ENCODE data around the gene TGM4. TPM values are rescaled to one million over a fixed set of nuclear protein-coding genes. Genes with fewer than 3 reads are reported as not detected.

TGM4 gene
- total and polyA plus RNA-seq, 3 donors from 2014 or later: 0.68 to 1.4 (median 1.1) TPM

DNA sequence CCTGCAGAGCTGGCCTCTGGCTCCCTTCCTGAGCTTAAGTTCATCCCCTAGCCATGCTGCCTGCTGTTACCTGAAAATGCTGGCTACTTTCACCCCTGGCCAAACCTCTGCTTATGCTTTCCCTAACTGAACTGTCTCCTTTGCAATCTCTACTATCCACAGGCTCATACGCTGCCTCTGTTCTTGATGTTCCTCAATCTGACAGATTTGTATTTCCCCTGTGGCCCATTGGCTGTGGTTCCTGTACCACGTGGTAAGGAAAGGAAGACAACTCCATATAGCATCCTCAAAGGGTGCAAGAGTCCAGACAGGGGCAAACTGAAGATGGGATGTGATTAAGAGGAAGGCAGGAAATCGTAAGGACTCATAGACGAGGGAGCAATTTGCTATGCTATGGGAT, 33.2 kb downstream of the TGM4 start:
- Histone ChIP-seq H3K9me3 (no peaks in the 10 kb centered on the region), H3K27me3 (no peaks in the 10 kb centered on the region), H3K36me3 (ENCODE audit: low read depth, missing control alignments) (no peaks in the 10 kb centered on the region), H3K4me3 (no peak overlapping the region), H3K4me1 (no peaks in the 10 kb centered on the region), H3K27ac (no peak overlapping the region)
- DNase-seq: no peak
- WGBS, 2 donors: 65 to 74% methylated on average over 4 of the region's 4 CpGs
- intact Hi-C loops (cut with DNase I; ENCODE audit: low total_unique reads): no loop called here
- TF ChIP-seq POLR2A (IDR thresholded peaks at IDR 0.05): no peak
- TF ChIP-seq, protein P1, sequence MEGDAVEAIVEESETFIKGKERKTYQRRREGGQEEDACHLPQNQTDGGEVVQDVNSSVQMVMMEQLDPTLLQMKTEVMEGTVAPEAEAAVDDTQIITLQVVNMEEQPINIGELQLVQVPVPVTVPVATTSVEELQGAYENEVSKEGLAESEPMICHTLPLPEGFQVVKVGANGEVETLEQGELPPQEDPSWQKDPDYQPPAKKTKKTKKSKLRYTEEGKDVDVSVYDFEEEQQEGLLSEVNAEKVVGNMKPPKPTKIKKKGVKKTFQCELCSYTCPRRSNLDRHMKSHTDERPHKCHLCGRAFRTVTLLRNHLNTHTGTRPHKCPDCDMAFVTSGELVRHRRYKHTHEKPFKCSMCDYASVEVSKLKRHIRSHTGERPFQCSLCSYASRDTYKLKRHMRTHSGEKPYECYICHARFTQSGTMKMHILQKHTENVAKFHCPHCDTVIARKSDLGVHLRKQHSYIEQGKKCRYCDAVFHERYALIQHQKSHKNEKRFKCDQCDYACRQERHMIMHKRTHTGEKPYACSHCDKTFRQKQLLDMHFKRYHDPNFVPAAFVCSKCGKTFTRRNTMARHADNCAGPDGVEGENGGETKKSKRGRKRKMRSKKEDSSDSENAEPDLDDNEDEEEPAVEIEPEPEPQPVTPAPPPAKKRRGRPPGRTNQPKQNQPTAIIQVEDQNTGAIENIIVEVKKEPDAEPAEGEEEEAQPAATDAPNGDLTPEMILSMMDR (IDR thresholded peaks at IDR 0.05): no peak

GRCh38 chr3:44909063-44909462, 34.7 kb downstream of the TGM4 start:
- no peak overlapping the region for H3K27ac ChIP-seq
- 24 to 57% methylated on average over 2 of the region's 2 CpGs for WGBS, 2 donors
- H3K27me3 ChIP-seq: no peaks in the 10 kb centered on the region
- intact Hi-C loops (cut with DNase I; ENCODE audit: low total_unique reads): no loop called here
- no peak for TF ChIP-seq POLR2A (IDR thresholded peaks at IDR 0.05)
- TF ChIP-seq, protein P1 (IDR thresholded peaks at IDR 0.05): no peak
- DNase-seq: no peak
- H3K36me3 ChIP-seq (ENCODE audit: low read depth, missing control alignments): no peaks in the 10 kb centered on the region
- H3K4me1 ChIP-seq: no peaks in the 10 kb centered on the region
- H3K4me3 ChIP-seq: no peak overlapping the region
- no peaks in the 10 kb centered on the region for H3K9me3 ChIP-seq

DNA sequence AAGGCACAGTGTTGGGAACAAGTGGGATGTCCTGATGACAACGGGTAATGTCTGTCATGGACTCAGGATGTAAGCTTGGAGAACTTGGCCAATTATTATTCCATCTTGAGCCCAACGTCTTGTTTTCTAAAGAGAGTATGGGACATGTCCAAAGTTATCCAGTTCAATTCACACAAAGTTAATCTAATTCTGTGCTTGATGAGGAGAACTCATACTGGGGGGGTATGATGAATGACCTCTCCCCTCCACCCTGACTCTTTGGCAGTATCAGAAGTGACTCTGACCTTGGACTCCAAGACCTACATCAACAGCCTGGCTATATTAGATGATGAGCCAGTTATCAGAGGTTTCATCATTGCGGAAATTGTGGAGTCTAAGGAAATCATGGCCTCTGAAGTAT, 36.3 kb downstream of the TGM4 start:
- intact Hi-C loops (cut with DNase I; ENCODE audit: low total_unique reads): no loop called here
- Histone ChIP-seq H3K27me3 (no peaks in the 10 kb centered on the region), H3K4me1 (no peaks in the 10 kb centered on the region), H3K27ac (no peak overlapping the region), H3K9me3 (no peaks in the 10 kb centered on the region), H3K36me3 (ENCODE audit: low read depth, missing control alignments) (no peaks in the 10 kb centered on the region), H3K4me3 (no peak overlapping the region)
- no peak for DNase-seq
- TF ChIP-seq POLR2A (IDR thresholded peaks at IDR 0.05): no peak
- TF ChIP-seq, protein P1 (IDR thresholded peaks at IDR 0.05): no peak
- WGBS, 2 donors: 93 to 97% methylated on average over 3 of the region's 3 CpGs

- Histone ChIP-seq H3K27ac (no peak overlapping the region), H3K4me1 (no peaks in the 10 kb centered on the region), H3K36me3 (ENCODE audit: low read depth, missing control alignments) (no peaks in the 10 kb centered on the region), H3K9me3 (no peaks in the 10 kb centered on the region), H3K27me3 (no peaks in the 10 kb centered on the region), H3K4me3 (no peak overlapping the region)
- peak; percentile 79 for DNase-seq
- TF ChIP-seq, protein P1 (IDR thresholded peaks at IDR 0.05): peak in 2 of 3 experiments; percentile 65 to 70
- TF ChIP-seq POLR2A (IDR thresholded peaks at IDR 0.05): no peak
- 45 to 48% methylated on average over 4 of the region's 4 CpGs for WGBS, 2 donors
- intact Hi-C loops (cut with DNase I; ENCODE audit: low total_unique reads): no loop called here
Measured at GRCh38 chr3:44913868-44914468, 39.6 kb downstream of the TGM4 start.

DNA sequence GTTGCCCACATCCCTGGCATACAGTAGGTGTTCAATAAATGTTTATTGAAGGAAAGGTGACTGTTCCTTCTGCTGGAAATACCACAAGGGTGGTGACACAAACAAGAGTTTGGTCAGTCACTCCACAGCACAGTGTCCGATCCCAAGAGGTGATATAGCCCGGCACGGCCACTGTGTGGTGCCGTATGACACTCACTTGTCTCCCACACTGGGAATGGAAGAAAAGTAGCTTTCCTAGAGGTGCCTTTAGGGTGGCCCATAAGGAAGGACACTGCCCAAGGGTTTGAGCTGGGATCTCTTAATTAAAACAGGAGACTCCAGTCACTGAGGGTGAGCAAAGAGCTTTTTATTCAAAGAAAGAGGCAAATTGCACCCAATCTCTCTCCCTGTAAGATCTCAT, 40.5 kb downstream of the TGM4 start:
- TF ChIP-seq POLR2A (IDR thresholded peaks at IDR 0.05): no peak
- TF ChIP-seq, protein P1 (IDR thresholded peaks at IDR 0.05): peak in 1 of 3 experiments; percentile 30
- H3K4me3 ChIP-seq: no peak overlapping the region
- peak; percentile 50 for DNase-seq
- whole genome bisulfite sequencing, 2 donors: 58 to 81% methylated on average over 4 of the region's 4 CpGs
- no peaks in the 10 kb centered on the region for H3K36me3 ChIP-seq (ENCODE audit: low read depth, missing control alignments)
- intact Hi-C loops (cut with DNase I; ENCODE audit: low total_unique reads): no loop called here
- no peaks in the 10 kb centered on the region for H3K27me3 ChIP-seq
- H3K27ac ChIP-seq: no peak overlapping the region
- peaks cover 2% of the 10 kb centered on the region for H3K4me1 ChIP-seq
- no peaks in the 10 kb centered on the region for H3K9me3 ChIP-seq

Measured in testis (tissue), 3 donors.